Sigmoid colon (tissue), 7 donors: Measurements from ENCODE around the gene RPAP3. TPM values are rescaled to one million over a fixed set of nuclear protein-coding genes. Genes with fewer than 3 reads are reported as not detected.
"Not testable (repeated sequence)": the region's sequence is repeated elsewhere in the genome, so short reads cannot be mapped to it uniquely, and the experiment has no call there.

Source experiments
- DNase-seq: peaks from one replicate; pipeline ENCODE4 v3.0.0-alpha.2; 2019
- H3K27ac ChIP-seq, 4 donors: fragments of 200-600 bp; sonication (generic); one replicate each; pipeline ENCODE4 v1.5.1; 2016 to 2019; ENCODE audit warnings: mild to moderate bottlenecking in 1 of 4
- H3K27me3 ChIP-seq, 3 donors: fragments of 200-600 bp; sonication (generic); one replicate each; pipeline ENCODE4 v1.5.1; 2019; ENCODE audit warnings: mild to moderate bottlenecking in 1 of 3
- H3K36me3 ChIP-seq, 4 donors: fragments of 200-600 bp; sonication (generic); one replicate each; pipeline ENCODE4 v1.5.1; 2016 to 2019
- H3K4me1 ChIP-seq, 4 donors: fragments of 200-600 bp; sonication (generic); one replicate each; pipeline ENCODE4 v1.5.1; 2017 to 2019
- H3K4me3 ChIP-seq, 4 donors: fragments of 200-600 bp; sonication (generic); one replicate each; pipeline ENCODE4 v1.5.1; 2017 to 2019; ENCODE audit warnings: mild to moderate bottlenecking in 2 of 4, moderate library complexity in 1 of 4
- H3K9me3 ChIP-seq, 4 donors: fragments of 200-600 bp in 3 of 4; sonication (generic) in 3 of 4; one replicate each; pipeline versions ENCODE4 v1.5.1 to v1.6.1; 2013 to 2019
- EP300 ChIP-seq, 4 donors: sonication (generic); formaldehyde crosslinking; IDR thresholded peaks; one replicate each; pipeline ENCODE4 v1.6.1; 2017; ENCODE audit warnings: antibody characterized with exemption in 4 of 4
- POLR2A ChIP-seq, 2 donors: fragments of 450-650 bp; IDR thresholded peaks; one replicate each; pipeline ENCODE4 v1.6.1; 2016; ENCODE audit warnings: antibody characterized with exemption in 2 of 2, mild to moderate bottlenecking in 2 of 2, moderate library complexity in 2 of 2
- POLR2AphosphoS5 ChIP-seq, 4 donors: sonication (generic); formaldehyde crosslinking; IDR thresholded peaks; one replicate each; pipeline ENCODE4 v1.6.1; 2017; ENCODE audit warnings: antibody characterized with exemption in 4 of 4
- WGBS, 2 donors: extraction: QIAGEN DNeasy Blood & Tissue Kit; methylation state at CpG; one replicate each; pipeline ENCODE4 v1.1.7; 2013; 5-methylcytosine and 5-hydroxymethylcytosine counted together
- intact Hi-C: fragments of 100-400 bp; cut with DNase I; formaldehyde crosslinking; loops from one replicate; pipeline ENCODE4 v1.15.1; 2023
- polyA plus RNA-seq, 3 donors: library from polyadenylated mRNA; stranded (reverse); fragments of 200-250 nt; gene quantifications; one replicate each; pipeline ENCODE4 v1.2.3, GENCODE V29; 2013
- total RNA-seq, 4 donors: library from RNA; depleted of rRNA; stranded (reverse); fragments of >200 nt; gene quantifications; one replicate each; pipeline ENCODE4 v1.1.0, GENCODE V29; 2016
- TF ChIP-seq, protein P1 (sequence below), 4 experiments: fragments of 450-650 bp in 3 of 4; fragments of 200-600 bp in 1 of 4; IDR thresholded peaks; one replicate each; pipeline ENCODE4 v1.5.1; 2016 to 2019; ENCODE audit warnings: antibody characterized with exemption in 4 of 4, mild to moderate bottlenecking in 3 of 4, moderate library complexity in 2 of 4
- donor health status: healthy with polysubstance abuse.
- donor health status: Bipolar disorder and iron deficiency.
- donor health status: healthy.

RPAP3 gene
- total and polyA plus RNA-seq, 7 donors, result 6.7 to 29.3 (median 21.0) TPM

DNA sequence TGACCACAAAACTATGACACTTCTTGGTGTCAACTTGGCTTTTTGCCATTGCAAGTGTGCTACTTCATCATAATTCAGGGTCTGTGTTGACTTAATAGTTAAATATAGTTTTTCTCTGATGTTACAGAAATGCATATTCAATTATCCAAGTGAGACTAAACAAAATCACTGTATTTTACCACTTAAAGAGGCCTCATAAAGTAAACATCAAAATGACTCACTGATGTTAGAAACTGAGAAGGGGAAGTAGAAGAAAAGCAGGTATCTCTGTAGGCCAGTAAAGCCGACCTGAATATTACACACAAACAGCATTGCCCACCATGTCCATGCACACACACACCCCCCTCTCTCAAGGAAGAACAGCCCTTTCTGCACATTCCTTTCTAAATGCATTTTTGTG is 55.4 kb downstream of the RPAP3 start:
- TF ChIP-seq EP300 (IDR thresholded peaks at IDR 0.05), result no peak
- TF ChIP-seq, protein P1, sequence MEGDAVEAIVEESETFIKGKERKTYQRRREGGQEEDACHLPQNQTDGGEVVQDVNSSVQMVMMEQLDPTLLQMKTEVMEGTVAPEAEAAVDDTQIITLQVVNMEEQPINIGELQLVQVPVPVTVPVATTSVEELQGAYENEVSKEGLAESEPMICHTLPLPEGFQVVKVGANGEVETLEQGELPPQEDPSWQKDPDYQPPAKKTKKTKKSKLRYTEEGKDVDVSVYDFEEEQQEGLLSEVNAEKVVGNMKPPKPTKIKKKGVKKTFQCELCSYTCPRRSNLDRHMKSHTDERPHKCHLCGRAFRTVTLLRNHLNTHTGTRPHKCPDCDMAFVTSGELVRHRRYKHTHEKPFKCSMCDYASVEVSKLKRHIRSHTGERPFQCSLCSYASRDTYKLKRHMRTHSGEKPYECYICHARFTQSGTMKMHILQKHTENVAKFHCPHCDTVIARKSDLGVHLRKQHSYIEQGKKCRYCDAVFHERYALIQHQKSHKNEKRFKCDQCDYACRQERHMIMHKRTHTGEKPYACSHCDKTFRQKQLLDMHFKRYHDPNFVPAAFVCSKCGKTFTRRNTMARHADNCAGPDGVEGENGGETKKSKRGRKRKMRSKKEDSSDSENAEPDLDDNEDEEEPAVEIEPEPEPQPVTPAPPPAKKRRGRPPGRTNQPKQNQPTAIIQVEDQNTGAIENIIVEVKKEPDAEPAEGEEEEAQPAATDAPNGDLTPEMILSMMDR (IDR thresholded peaks at IDR 0.05), result no peak
- TF ChIP-seq POLR2AphosphoS5 (IDR thresholded peaks at IDR 0.05), result no peak
- no peak for TF ChIP-seq POLR2A (IDR thresholded peaks at IDR 0.05)
- H3K4me3 ChIP-seq, result no peak overlapping the region
- WGBS, 2 donors, result 47 to 62% methylated on average over 1 of the region's 1 CpG
- intact Hi-C loops, result loop anchor here (2.0 to 5.0 kb wide), 3 partner anchors 34 to 187 kb away; no protein-coding TSS in a partner anchor
- no peak for DNase-seq
- H3K9me3 ChIP-seq, result no peaks in the 10 kb centered on the region
- no peaks in the 10 kb centered on the region for H3K27me3 ChIP-seq
- H3K36me3 ChIP-seq, result no peaks in the 10 kb centered on the region
- peaks cover 0 to 44% (median 31%) of the 10 kb centered on the region in 4 donors for H3K4me1 ChIP-seq
- H3K27ac ChIP-seq, result peak overlapping the region in 3 of 4 donors; percentile 55 to 72 (median 71)

DNA sequence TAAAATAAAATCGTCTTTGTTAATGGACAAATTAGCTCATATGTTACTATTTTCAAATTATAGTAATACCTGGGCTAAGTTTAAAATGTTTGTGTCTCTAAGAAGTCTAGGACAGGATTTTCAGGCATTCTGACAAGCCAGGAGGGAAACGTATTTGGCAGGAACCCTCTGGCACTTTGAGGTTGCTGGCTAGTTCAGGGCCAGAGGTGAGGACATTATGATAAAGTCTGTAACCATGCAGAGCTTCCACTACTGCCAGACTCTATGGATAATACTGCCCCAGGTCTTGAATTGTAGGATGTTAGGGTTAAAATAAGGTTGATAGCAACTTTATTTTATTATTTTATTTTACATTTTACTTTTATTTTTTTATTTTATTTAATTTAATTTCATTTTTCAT is 56.4 kb downstream of the RPAP3 start:
- WGBS, 2 donors, result 88 to 90% methylated on average over 2 of the region's 2 CpGs
- peak overlapping the region in 3 of 4 donors; percentile 52 to 60 (median 60) for H3K27ac ChIP-seq
- TF ChIP-seq, protein P1 (IDR thresholded peaks at IDR 0.05), result no peak
- no peak for TF ChIP-seq EP300 (IDR thresholded peaks at IDR 0.05)
- no peak for TF ChIP-seq POLR2A (IDR thresholded peaks at IDR 0.05)
- TF ChIP-seq POLR2AphosphoS5 (IDR thresholded peaks at IDR 0.05), result no peak
- H3K27me3 ChIP-seq, result no peaks in the 10 kb centered on the region
- no peaks in the 10 kb centered on the region for H3K9me3 ChIP-seq
- intact Hi-C loops, result no loop called here
- H3K4me3 ChIP-seq, result no peak overlapping the region
- H3K4me1 ChIP-seq, result peaks cover 0 to 44% (median 31%) of the 10 kb centered on the region in 4 donors
- H3K36me3 ChIP-seq, result no peaks in the 10 kb centered on the region
- no peak for DNase-seq

DNA sequence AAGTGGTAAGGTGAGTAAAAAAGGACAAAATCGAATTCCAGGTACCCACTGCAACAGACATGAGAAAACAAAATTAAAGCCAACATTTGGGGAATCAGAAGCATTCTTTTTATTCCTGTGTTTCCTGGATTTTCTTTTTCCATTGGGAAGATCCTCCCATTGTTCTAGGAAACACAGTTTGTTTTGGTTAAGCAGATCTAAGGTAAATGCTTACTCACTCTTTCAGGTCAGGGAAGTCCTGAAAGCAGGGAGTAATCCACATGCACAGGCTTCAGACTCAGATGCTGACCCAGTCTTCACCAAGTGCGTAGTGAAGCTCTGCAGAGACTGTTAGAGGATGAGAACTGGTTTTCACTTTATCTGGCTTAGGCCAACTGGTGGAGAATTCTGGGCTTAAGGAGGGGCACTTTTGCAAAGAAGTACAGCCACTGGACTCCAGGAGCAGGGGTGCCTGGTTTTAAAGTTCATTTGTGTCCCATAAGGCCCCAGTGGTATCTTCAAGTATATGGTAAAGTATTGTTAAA is 57.7 kb downstream of the RPAP3 start:
- 93 to 97% methylated on average over 2 of the region's 2 CpGs for WGBS, 2 donors
- Histone ChIP-seq H3K9me3 (peaks cover 0 to 4% (median 2%) of the 10 kb centered on the region in 4 donors), H3K27me3 (no peaks in the 10 kb centered on the region), H3K4me3 (no peak overlapping the region), H3K36me3 (no peaks in the 10 kb centered on the region), H3K4me1 (peaks cover 0 to 44% (median 31%) of the 10 kb centered on the region in 4 donors), H3K27ac (peak overlapping the region in 1 of 4 donors; percentile 52)
- intact Hi-C loops, result no loop called here
- DNase-seq, result no peak
- TF ChIP-seq EP300 (IDR thresholded peaks at IDR 0.05) (no peak), POLR2AphosphoS5 (IDR thresholded peaks at IDR 0.05) (no peak), POLR2A (IDR thresholded peaks at IDR 0.05) (no peak)
- TF ChIP-seq, protein P1 (IDR thresholded peaks at IDR 0.05), result no peak

DNA sequence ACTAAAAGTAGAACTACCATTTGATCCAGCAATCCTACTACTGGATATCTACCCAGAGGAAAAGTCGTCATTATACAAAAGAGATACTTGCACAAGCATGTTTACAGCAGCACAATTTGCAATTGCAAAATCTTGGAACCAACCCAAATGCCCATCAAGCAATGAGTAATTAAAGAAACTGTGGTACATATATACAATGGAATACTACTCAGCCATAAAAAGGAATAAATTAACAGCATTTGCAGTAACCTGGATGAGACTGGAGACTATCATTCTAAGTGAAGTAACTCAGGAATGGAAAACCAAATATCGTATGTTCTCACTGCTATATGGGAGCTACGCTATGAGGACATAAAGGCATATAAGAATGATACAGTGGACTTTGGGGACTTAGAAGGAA is 63.5 kb downstream of the RPAP3 start:
- H3K36me3 ChIP-seq, H3K4me1 ChIP-seq, H3K4me3 ChIP-seq, DNase-seq, H3K27ac ChIP-seq, H3K27me3 ChIP-seq, intact Hi-C loops: not testable (repeated sequence)
- 97 to 98% methylated on average over 3 of the region's 3 CpGs for WGBS, 2 donors
- H3K9me3 ChIP-seq, result peaks cover 0 to 14% (median 9%) of the 10 kb centered on the region in 4 donors

DNA sequence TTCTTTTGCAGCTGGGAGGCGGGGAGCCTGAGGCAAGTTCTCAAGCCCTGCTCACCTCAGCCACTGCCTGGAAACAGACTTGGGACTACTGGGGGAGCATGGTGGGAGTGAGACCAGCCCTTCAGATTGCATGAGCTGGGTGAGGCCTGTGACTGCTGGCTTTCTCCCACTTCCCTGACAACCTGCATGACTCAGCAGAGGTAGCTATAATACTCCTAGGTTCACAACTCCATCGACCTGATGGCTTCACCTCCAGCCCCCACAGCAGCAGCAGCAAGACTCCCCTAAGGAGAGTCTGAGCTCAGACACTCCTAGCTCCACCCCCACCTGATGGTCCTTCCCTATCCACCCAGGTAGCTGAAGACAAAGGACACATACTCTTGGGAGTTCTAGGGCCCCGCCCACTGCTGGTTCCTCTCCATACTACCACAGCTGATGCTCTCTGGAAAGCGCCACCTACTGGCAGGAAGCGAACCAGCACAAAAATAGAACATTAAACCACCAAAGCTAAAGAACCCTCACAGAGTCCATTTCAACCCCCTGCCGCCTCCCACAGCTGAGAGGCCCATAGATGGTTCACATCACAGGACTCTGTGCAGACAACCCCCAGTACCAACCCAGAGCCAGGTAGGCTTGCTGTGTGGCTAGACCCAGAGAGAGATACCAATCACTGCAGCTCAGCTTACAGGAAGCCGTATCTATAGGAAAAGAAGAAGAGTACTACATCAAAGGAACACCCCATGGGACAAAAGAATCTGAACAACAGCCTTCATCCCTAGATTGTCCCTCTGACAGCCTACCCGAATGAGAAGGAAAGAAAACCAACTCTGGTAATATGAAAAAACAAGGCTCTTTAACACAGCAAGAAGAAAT is 68.7 kb downstream of the RPAP3 start:
- no peaks in the 10 kb centered on the region for H3K4me1 ChIP-seq
- WGBS, 2 donors, result 75 to 85% methylated on average over 8 of the region's 8 CpGs
- no peaks in the 10 kb centered on the region for H3K27me3 ChIP-seq
- TF ChIP-seq EP300 (IDR thresholded peaks at IDR 0.05) (no peak), POLR2A (IDR thresholded peaks at IDR 0.05) (no peak), POLR2AphosphoS5 (IDR thresholded peaks at IDR 0.05) (no peak)
- TF ChIP-seq, protein P1 (IDR thresholded peaks at IDR 0.05), result no peak
- peaks cover 0 to 8% (median 3%) of the 10 kb centered on the region in 4 donors for H3K9me3 ChIP-seq
- H3K36me3 ChIP-seq, result no peaks in the 10 kb centered on the region
- no peak for DNase-seq
- no peak overlapping the region for H3K27ac ChIP-seq
- intact Hi-C loops, result no loop called here
- no peak overlapping the region for H3K4me3 ChIP-seq

DNA sequence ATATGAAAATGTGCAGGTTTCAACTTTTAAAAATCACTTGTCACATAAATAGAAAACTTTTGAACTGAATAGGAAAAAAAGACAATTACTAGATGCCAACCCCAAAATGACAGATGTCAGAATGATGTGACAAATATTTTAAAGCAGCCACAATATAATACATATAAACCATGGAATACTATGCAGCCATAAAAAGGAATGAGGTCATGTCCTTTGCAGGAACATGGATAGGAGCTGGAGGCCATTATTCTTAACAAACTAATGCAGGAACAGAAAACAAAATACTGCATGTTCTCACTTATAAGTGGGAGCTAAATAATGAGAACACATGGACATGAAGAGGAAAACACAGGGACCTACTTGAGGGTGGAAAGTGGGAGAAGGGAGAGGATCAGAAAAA is 70.1 kb downstream of the RPAP3 start:
- H3K27ac ChIP-seq, H3K4me3 ChIP-seq, H3K27me3 ChIP-seq, H3K4me1 ChIP-seq, DNase-seq, intact Hi-C loops, H3K36me3 ChIP-seq, H3K9me3 ChIP-seq: not testable (repeated sequence)
